Suprapubic skin (tissue), 3 donors: ENCODE data around the gene RCOR2.

Experiments used
- CTCF ChIP-seq, 2 donors: fragments of 200-600 bp in 1 of 2; fragments of 450-650 bp in 1 of 2; sonication (generic) in 1 of 2; IDR thresholded peaks; one replicate each; pipeline ENCODE4 v1.5.1; 2016 to 2019; ENCODE audit warnings: antibody characterized with exemption in 2 of 2, mild to moderate bottlenecking in 1 of 2, moderate library complexity in 1 of 2
- POLR2A ChIP-seq, 2 donors: fragments of 450-650 bp; IDR thresholded peaks; one replicate each; pipeline ENCODE4 v1.6.1; 2017; ENCODE audit warnings: antibody characterized with exemption in 2 of 2, mild to moderate bottlenecking in 2 of 2, moderate library complexity in 2 of 2

- TF ChIP-seq CTCF (IDR thresholded peaks at IDR 0.05) (no peak), POLR2A (IDR thresholded peaks at IDR 0.05) (no peak)
These were observed 34.3 kb downstream of the RCOR2 start for GRCh38 chr11:63882555-63883242.
